GM21515 (cell line): ENCODE results near the gene COL23A1.

Experiments
- ATAC-seq: cut with Tn5 transposase; IDR thresholded peaks from one replicate; pipeline ENCODE4 v1.9.1; 2021; ENCODE audit not compliant: unreplicated experiment

The COL23A1 gene

DNA sequence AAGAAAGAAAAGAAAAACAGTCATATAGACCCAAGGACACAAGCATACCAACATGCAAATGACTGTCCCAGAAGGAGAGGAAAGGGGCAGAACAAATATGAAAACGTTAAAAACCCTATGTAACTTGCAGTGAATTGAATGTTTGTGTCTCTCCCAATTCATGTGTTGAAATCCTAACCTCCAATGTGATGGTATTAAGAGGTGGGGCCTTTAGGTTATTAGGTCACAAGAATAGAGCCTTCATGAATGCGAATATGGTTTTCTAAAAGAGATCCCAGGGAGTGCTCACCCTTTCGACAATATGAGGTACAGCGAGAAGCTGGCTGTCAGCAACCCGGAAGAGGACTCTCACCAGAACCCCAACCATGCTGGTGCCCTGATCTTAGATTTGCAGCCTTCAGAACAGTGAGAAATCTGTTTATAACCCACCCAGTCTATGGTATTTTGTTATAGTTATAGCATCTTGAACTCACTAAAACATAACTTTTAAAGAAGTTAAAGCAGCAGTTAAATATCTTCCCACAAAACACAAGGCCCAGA is 371.9 kb downstream of the COL23A1 start:
- ATAC-seq: no peak

GRCh38 chr5:178216779-178217178 is 373.4 kb downstream of the COL23A1 start:
- no peak for ATAC-seq

- no peak for ATAC-seq
Observed at GRCh38 chr5:178216088-178216534, 374.1 kb downstream of the COL23A1 start.

DNA sequence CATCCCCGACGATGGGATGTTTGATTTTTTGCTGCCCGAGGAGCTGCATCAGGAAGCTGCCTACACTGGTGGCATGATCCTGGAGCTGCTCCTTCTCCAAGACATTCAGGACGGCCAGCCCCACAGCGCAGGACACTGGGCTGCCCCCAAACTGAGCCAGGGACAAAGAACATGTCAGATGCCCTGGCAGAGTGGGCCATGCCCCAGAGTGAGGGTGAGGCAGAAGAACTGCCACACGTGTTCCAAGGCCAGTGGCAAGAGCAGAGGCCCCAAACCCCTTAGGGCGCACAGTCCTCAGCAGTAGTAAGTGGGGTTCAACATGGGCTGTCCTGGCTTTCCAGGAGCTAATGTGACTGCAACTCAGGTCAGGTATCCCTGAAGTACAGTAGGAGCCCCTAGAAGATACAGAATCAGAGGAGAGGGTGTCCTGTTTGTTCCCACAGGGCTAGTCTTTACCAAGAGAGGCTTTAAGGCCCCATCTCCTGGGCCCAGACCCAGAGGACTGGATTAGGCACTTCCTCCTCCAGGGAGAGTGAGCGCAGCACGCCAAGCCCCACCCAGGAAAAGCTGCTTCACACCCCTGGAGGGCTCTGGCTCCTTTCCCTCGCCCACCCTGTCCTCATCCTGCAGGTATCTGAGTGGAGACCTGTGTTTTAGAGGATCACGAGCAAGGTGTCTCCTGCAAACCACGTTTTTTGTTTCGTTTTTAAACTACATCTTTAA is 374.8 kb downstream of the COL23A1 start:
- no peak for ATAC-seq

DNA sequence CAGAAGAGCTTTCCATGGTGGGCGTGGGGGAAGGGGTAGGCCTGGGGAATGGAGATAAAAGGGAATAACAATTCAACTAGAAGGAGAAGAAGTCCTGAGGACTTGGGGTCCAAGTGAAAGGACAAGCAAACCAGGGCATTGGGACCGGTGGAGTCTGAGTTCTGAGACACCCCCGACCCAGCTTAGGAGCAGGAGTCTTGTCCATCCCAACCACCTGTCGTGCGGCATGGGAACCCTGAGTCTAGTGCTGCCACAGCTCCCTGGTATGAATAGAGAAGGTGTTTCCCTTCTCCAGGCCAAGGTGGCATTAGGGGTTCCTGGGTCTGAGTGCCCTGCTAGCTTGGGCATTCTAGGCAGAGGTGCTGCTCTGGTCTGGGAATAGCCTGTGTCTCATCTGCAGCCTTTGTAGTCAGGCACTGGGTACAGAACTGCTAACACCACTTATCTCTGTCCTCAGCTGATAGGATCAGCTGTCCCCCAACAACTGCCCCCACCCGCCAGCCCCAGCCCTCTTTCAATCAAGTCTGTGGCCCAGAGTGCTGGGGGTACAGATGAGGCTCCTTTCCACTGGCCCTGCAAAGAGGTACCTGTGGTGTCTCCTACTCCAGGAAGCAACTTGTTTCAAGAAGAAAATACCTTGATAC is 375.9 kb downstream of the COL23A1 start:
- ATAC-seq: no peak

DNA sequence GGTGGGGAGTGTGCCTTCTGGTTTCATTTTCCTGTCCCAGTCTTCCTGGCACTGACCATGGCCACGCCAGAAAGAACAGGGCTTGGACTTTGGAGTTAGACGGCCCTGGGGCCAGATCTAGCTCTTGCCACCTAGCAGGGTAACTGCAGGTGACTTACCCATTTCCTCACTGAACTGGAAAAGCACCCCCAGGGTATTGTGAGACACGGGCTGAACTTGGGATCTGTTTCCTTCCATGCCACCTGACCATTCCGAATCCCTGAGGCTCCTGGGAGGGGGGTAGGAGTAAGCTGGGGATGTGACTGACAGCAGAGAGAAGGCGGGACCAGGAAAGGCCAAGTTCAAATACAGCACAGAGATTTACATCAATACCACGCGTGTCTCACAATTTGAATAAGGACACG is 376.4 kb downstream of the COL23A1 start:
- no peak for ATAC-seq

GRCh38 chr5:178213003-178213461 is 377.2 kb downstream of the COL23A1 start:
- no peak for ATAC-seq

- ATAC-seq: no peak
Observed at GRCh38 chr5:178212241-178213002, 377.8 kb downstream of the COL23A1 start.

DNA sequence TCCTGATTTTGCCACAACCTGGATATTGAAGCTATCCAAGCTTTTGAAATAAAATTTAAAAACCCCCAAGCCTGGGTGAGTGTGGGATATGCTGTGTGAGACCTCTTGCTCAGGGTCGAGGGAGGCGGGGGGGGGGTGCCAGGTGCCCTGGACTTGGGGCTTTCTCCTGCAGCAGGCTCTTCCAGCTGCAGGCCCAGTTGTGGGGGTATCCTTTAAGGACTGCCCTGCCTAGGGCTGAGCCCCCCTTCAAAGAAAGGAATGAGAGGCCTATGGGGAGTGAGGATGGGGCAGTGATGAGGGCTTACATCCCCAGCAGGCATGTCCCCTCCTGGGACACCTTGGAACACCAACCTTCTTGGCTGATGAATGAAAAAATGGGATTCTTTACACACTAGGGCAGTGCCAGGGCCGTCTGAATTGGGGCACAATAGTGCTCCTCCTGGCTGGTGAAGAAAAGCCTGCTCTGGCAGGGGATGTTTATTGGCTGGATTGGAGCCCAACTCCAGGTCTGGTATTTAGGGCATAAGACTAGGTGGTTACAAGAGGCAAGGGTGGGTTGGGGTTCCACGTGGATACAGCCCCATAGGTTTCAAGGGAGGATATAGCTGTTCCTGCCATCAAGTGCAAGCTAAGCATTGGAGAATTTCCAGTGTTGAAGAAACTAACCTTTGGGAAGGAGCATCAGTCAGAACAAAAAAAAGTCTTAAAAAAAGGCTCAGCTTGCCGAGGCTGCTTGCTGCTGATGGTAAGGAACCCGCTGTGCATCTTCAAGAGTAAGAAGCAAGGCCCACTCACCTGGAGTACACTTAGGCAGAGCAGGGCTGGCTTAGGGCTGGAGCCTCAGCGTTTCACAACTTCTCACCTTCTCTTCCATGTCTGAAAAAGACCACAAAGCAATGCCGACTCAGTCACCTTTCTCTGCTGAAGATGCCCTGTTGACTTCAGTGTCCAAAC is 378.8 kb downstream of the COL23A1 start:
- ATAC-seq: no peak

DNA sequence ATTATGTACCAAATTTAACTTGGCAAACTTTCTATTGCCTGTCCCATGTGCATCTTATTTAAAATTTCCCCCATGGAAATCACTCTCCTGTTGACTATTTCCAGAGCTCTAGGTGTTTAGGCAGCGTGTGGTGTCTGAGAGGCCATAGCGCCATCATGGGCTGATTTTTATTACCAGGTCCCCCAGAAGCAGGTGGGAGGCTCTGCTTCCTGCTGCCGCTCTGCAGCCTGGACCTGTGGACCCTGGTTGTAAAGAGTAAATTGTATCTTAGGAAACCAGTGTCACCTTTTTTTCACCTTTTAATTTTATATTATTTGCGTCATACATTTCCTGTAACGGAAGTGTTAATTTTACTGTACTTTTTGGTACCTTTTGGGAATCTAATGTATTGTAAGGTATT is 379.5 kb downstream of the COL23A1 start:
- ATAC-seq: no peak

- ATAC-seq: no peak
Observed at GRCh38 chr5:178210073-178210535, 380.1 kb downstream of the COL23A1 start.

DNA sequence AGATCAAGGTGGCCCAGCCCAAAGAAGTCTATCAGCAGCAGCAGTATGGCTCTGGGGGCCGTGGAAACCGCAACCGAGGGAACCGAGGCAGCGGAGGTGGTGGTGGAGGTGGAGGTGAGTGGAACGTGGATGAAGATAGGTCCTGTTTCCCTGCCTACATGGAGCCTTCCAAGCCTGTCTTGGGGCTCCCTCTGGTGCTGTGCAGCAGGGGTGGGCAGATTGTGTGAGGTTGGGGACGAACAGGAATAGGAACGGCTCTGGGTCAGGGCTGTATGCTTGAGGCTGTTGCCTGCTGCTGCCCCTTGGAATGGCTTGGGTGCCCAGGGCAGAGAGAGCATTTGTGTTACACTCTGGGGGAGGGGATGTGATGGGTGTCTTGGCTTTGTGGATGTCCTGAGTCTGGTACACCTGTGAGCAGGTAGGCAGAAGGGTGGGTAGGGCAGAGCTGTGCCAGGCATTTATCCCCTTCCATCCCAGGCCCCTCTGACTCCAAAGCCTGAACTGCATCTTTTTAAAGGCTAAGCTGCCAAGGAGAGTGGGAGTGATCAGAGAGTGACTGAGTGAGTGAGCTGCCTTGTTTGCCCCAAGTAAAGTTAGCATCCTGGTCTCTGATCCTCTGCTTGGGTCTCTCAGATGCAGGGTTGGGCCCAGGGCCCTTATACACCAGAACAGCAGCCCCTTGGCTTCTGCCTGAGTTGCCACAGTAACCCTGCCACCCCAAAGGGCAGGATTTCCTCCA is 380.7 kb downstream of the COL23A1 start:
- ATAC-seq: no peak

DNA sequence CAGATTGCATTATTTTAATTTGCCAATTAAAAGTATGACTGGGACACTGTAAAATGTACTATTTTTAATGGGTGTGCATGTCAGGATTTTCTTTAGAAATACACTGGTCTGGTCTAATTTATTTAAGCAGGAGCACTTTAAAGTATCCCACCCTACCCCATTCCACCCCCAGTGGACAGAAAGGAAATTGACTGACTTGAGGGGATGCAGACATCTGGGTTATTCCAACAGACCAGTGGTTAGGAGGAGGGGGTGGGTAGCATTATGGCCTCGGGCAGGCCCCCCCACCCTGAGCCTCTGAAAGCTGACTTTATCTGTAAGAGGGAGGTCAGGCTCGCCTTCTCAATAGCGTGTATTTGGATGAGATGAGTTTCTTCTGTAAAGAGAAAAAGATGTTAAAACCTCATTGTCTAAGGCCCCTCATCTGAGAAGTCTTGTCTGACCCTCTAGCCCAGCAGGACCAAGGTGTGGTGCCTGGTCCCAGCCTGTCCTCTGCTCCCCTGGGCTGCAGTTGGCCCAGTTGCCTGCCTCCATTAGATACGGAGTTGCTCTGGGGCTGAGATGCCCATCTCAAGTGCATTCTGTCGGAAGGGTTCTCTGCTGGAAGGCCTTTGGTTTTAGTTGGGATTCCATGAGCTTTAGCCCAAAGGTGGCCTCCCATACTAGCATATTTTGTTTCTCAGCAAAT is 381.5 kb downstream of the COL23A1 start:
- no peak for ATAC-seq

DNA sequence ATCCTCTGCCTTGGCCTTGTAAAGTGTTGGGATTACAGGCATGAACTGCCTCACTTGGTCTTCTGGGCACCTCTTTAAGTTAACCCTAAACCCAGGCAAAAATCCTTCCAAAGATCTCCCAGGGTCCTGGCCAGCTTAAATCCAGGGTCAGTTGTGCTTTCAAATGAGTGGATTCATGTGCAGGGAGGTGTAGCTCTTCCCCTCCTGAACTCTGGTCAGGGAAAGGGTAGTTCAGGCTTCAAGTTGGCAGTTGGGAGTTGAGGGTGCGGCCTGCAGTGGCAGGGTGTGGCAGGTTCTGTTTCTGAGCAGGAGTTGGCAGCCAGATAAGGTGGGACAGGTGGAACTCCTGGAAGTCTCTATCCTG is 382.3 kb downstream of the COL23A1 start:
- ATAC-seq: no peak

- no peak for ATAC-seq
Observed at GRCh38 chr5:178207183-178207916, 382.8 kb downstream of the COL23A1 start.

DNA sequence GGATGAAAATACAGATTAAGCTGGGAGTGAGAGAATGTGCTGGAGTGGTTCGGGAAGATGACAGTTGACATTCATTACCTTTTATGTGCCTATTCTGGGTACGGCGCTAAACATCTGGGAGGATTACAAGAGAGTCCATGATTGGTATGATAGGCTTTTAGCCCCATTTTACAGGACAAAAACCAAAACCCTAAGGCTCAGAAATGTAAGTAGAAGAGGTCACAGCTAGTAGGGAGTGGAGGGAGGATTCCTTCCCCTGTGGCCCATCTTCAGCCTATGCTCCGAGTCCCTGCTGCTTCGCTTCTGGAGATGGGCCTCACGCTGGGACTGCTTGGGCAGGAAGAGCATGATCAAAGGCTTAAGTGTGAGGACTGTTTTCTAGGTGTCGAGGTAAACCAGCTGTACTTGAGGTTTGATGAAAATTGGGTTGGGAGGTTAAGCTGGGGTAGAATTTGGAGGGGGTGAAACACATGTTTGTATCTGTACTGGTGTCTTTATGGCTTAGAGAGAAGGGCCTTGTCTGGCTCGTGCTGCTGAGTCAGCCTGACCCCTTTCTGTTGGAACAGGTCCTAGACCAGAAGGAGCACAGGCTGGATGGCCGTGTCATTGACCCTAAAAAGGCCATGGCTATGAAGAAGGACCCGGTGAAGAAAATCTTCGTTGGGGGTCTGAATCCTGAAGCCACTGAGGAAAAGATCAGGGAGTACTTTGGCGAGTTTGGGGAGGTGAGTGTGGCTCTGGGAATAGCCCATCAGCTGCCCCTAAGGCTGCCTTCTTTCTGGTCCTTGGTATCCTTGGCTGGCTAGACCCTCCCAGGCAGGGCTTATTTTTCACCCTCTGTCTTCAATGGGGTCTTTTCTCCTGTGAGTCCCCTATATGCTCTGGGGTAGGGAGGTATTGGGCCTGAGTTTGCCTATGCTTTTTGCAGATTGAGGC is 383.8 kb downstream of the COL23A1 start:
- no peak for ATAC-seq

DNA sequence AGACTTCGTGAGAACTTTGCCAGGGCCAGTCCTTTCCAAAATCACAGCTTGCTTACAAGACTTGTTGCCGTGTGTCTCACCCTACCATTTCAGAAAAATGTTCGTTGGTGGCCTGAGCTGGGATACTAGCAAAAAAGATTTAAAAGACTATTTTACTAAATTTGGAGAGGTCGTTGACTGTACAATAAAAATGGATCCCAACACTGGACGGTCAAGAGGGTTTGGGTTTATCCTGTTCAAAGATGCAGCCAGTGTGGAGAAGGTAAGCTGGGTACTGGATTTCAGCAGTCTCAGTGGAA is 384.5 kb downstream of the COL23A1 start:
- no peak for ATAC-seq
